Measurements from ENCODE around the gene MYRIP.

DNA sequence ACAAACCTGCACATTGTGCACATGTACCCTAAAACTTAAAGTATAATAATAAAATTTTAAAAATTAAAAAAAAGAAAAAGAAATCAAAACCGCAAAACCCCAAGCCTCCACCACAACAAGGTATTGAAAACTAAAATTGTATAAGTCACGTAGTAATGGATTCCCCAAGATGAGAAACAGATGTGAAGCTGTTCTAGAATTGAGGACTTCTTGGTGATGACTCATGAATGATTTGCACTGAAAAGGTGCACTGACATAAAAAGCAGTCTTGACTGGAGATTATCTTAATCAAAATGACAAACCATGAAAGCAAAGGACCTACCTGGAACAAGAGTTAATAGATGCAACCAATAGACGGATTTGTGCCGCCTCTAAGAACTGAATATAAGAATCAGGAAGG is 225.8 kb downstream of the MYRIP start:
- TF ChIP-seq YY1 (IDR thresholded peaks at IDR 0.05; ENCODE audit: insufficient read depth, insufficient read length): no peak
- TF ChIP-seq ZNF274 (IDR thresholded peaks at IDR 0.05; ENCODE audit: low read depth, low read length): no peak
